Loucy (cell line): ENCODE data around the gene MYBL2.

Experiments used
- H2AFZ ChIP-seq: fragments of 200-600 bp; sonication (generic); 2 replicates; pipeline ENCODE4 v1.6.0; 2016; ENCODE audit warnings: antibody characterized with exemption, mild to moderate bottlenecking, low read length, moderate library complexity
- H3F3A ChIP-seq: fragments of 200-600 bp; 2 replicates; pipeline ENCODE4 v1.6.0; 2016; ENCODE audit warnings: antibody characterized with exemption, low read depth, mild to moderate bottlenecking
- H3K27me3 ChIP-seq: fragments of 200-600 bp; sonication (generic); 2 replicates; pipeline ENCODE4 v1.6.1; 2014; ENCODE audit warnings: low read length, mild to moderate bottlenecking; ENCODE audit not compliant: insufficient read depth, poor library complexity, severe bottlenecking
- H3K36me3 ChIP-seq: fragments of 200-600 bp; sonication (generic); 2 replicates; pipeline ENCODE4 v1.6.1; 2016; ENCODE audit warnings: low read length; ENCODE audit not compliant: insufficient read depth
- H3K4me1 ChIP-seq: fragments of 200-600 bp; sonication (generic); 2 replicates; pipeline ENCODE4 v1.5.1; 2014; ENCODE audit warnings: low read length, mild to moderate bottlenecking; ENCODE audit not compliant: insufficient read depth, poor library complexity, severe bottlenecking
- H3K4me2 ChIP-seq: fragments of 200-600 bp; sonication (generic); 2 replicates; pipeline ENCODE4 v1.6.0; 2014; ENCODE audit warnings: antibody characterized with exemption, low read length, low read depth, mild to moderate bottlenecking; ENCODE audit not compliant: poor library complexity, severe bottlenecking
- H3K4me3 ChIP-seq: fragments of 200-600 bp; sonication (generic); 2 replicates; pipeline ENCODE4 v1.5.1; 2014; ENCODE audit warnings: low read length, mild to moderate bottlenecking, mixed read lengths; ENCODE audit not compliant: poor library complexity, severe bottlenecking
- H3K79me2 ChIP-seq: fragments of 200-600 bp; sonication (generic); 2 replicates; pipeline ENCODE4 v1.6.1; 2014; ENCODE audit warnings: low read length; ENCODE audit not compliant: insufficient read depth
- H3K9ac ChIP-seq: fragments of 200-600 bp; sonication (generic); 2 replicates; pipeline ENCODE4 v1.6.0; 2014; ENCODE audit warnings: mild to moderate bottlenecking, low read depth, low read length, moderate library complexity; ENCODE audit not compliant: poor library complexity, severe bottlenecking
- H3K9me2 ChIP-seq: fragments of 200-600 bp; sonication (generic); replicated peaks from 2 replicates; pipeline ENCODE4 v1.6.1; 2016; ENCODE audit warnings: low read depth, low read length, mixed read lengths
- H3K9me3 ChIP-seq: fragments of 200-600 bp; sonication (generic); 2 replicates; pipeline ENCODE4 v1.6.1; 2014; ENCODE audit warnings: mild to moderate bottlenecking, antibody characterized with exemption, low read length, low read depth; ENCODE audit not compliant: insufficient read depth
- H4K20me1 ChIP-seq: fragments of 200-600 bp; sonication (generic); 2 replicates; pipeline ENCODE4 v1.6.0; 2014; ENCODE audit warnings: antibody characterized with exemption, low read length, mild to moderate bottlenecking; ENCODE audit not compliant: insufficient read depth, poor library complexity, severe bottlenecking
- EZH2phosphoT487 ChIP-seq: fragments of 200-600 bp; IDR thresholded peaks from 2 replicates; pipeline ENCODE4 v1.6.1; 2018; ENCODE audit warnings: antibody characterized with exemption, mild to moderate bottlenecking, moderate library complexity, borderline replicate concordance
- TF ChIP-seq, protein P1 (sequence below): fragments of 200-600 bp; sonication (generic); conservative IDR thresholded peaks from 2 replicates; pipeline ENCODE4 v1.5.1; 2014; ENCODE audit warnings: mild to moderate bottlenecking, antibody characterized with exemption, low read length

MYBL2 gene

DNA sequence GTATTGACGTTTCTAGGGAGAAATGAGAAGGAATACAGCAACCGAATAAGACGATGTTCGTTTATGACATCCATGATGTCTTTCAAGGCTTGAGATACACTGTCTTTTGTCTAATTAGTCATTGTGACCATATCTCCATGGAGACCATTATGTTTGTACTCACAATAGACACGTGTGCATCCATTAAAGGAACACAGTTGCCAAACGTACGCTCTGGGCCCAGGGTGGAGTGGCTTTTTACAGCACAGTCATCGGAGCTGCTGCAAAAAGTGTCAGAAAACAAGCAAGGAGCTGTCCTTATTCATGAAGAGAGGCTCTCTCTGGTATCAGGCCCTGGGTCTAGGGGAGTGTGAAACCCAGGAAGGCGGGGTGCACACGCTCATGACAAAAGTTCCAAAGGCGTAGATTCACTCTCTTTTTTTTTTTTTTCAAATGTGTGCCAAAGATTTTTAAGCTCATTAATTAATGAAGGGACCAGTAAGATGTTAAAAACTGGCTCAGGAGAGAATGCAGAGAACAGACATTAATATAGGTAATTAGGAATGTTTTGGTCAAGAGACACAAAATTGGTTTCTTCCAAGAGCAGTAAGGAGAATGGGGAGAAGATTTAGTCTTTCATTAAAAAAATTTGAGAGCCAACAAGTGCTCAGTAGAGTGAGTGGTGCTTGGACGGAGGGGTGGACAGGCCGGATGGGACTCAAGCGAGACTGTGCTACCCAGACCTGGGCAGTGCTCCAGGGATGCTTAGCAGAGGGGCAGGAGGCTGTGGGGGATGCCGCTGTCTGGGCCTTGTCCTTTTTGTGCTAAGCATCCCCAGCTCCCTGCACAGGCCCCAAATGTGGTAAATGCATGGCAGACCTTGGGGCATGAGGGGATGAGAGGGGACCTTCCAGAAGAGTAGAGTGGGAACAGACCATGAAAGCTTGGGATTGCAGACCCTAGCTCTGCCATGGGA lies 94.7 kb downstream of the MYBL2 start:
- no peak overlapping the region for H3K4me2 ChIP-seq
- no peaks in the 10 kb centered on the region for H3K79me2 ChIP-seq
- H3K4me1 ChIP-seq, result no peaks in the 10 kb centered on the region
- TF ChIP-seq EZH2phosphoT487, result no peak
- TF ChIP-seq, protein P1, sequence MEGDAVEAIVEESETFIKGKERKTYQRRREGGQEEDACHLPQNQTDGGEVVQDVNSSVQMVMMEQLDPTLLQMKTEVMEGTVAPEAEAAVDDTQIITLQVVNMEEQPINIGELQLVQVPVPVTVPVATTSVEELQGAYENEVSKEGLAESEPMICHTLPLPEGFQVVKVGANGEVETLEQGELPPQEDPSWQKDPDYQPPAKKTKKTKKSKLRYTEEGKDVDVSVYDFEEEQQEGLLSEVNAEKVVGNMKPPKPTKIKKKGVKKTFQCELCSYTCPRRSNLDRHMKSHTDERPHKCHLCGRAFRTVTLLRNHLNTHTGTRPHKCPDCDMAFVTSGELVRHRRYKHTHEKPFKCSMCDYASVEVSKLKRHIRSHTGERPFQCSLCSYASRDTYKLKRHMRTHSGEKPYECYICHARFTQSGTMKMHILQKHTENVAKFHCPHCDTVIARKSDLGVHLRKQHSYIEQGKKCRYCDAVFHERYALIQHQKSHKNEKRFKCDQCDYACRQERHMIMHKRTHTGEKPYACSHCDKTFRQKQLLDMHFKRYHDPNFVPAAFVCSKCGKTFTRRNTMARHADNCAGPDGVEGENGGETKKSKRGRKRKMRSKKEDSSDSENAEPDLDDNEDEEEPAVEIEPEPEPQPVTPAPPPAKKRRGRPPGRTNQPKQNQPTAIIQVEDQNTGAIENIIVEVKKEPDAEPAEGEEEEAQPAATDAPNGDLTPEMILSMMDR, result no peak
- no peaks in the 10 kb centered on the region for H3F3A ChIP-seq
- no peaks in the 10 kb centered on the region for H3K36me3 ChIP-seq
- no peak overlapping the region for H3K9ac ChIP-seq
- no peaks in the 10 kb centered on the region for H3K27me3 ChIP-seq
- no peak overlapping the region for H3K4me3 ChIP-seq
- no peak overlapping the region for H2AFZ ChIP-seq
- no peaks in the 10 kb centered on the region for H3K9me2 ChIP-seq
- no peaks in the 10 kb centered on the region for H3K9me3 ChIP-seq
- H4K20me1 ChIP-seq, result no peaks in the 10 kb centered on the region

DNA sequence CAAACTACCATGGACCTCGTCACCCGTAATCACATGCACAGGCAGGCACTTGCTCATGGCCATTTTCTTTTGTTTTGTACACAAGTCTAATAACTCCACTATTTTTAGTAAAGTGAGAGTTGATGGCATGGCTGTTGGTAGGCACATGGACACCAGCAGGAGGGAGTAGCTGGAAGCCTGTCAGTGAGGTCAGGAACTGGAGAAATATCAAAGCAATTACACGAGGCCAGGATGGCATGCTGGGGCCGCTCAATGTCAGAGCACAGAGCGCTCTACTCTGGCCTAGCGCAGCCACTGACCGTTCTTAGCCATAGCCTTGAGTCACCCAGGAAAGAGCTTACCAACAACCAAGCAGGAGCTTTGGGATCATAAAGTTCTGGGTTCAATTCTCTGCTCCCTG lies 96.0 kb downstream of the MYBL2 start:
- no peak overlapping the region for H3K4me3 ChIP-seq

DNA sequence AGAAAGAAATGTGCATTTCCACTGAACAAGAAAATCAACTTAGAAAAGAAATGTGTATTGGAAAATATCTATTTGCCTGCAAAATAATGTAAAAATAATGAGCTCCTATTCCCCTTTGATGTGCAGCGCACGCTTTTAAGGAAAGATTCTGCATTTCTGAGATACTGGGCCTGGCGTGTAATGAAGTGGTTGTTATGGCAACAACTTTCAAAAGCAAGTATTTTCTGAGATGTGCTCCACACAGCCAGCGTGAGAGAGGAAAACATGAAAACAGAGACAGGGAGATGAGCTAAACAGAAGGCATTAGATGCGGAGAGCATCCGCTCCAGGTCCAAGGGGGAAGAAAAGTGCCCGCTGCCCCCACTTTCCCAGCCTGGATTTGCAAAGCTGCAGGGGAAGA lies 99.0 kb downstream of the MYBL2 start:
- H3K9me3 ChIP-seq, result no peaks in the 10 kb centered on the region

More for the DNA sequence above, 96.0 kb downstream of the MYBL2 start:
- Histone ChIP-seq H3K9me2 (no peaks in the 10 kb centered on the region), H3K9ac (no peak overlapping the region), H3K27me3 (no peaks in the 10 kb centered on the region), H3K4me1 (no peaks in the 10 kb centered on the region), H3K9me3 (no peaks in the 10 kb centered on the region), H3K79me2 (no peaks in the 10 kb centered on the region), H2AFZ (no peak overlapping the region), H3K4me2 (no peak overlapping the region), H4K20me1 (no peaks in the 10 kb centered on the region), H3K36me3 (no peaks in the 10 kb centered on the region), H3F3A (no peaks in the 10 kb centered on the region)
- TF ChIP-seq, protein P1, result no peak
- no peak for TF ChIP-seq EZH2phosphoT487

More for the DNA sequence above, 99.0 kb downstream of the MYBL2 start:
- Histone ChIP-seq H3K27me3 (no peaks in the 10 kb centered on the region), H3K9ac (no peak overlapping the region), H3K4me1 (no peaks in the 10 kb centered on the region), H3K36me3 (no peaks in the 10 kb centered on the region), H3K9me2 (no peaks in the 10 kb centered on the region), H3F3A (no peaks in the 10 kb centered on the region), H3K4me3 (no peak overlapping the region), H4K20me1 (no peaks in the 10 kb centered on the region), H3K4me2 (no peak overlapping the region), H2AFZ (no peak overlapping the region), H3K79me2 (no peaks in the 10 kb centered on the region)
- no peak for TF ChIP-seq EZH2phosphoT487
- TF ChIP-seq, protein P1, result no peak
